Stimulated activated CD8-positive, alpha-beta memory T cell treated with anti-CD3 and anti-CD28 coated beads, Interleukin-2, amount 100 ng/mL, for 48 hours (primary cell): Measurements from ENCODE around the gene LUC7L3.
"Not testable (repeated sequence)": the region's sequence is repeated elsewhere in the genome, so short reads cannot be mapped to it uniquely, and the experiment has no call there.

Experiments
- DNase-seq, 2 donors: peaks; one replicate each; pipeline ENCODE4 v3.0.0-alpha.2; 2020; ENCODE audit warnings: low read depth in 2 of 2

The LUC7L3 gene

DNA sequence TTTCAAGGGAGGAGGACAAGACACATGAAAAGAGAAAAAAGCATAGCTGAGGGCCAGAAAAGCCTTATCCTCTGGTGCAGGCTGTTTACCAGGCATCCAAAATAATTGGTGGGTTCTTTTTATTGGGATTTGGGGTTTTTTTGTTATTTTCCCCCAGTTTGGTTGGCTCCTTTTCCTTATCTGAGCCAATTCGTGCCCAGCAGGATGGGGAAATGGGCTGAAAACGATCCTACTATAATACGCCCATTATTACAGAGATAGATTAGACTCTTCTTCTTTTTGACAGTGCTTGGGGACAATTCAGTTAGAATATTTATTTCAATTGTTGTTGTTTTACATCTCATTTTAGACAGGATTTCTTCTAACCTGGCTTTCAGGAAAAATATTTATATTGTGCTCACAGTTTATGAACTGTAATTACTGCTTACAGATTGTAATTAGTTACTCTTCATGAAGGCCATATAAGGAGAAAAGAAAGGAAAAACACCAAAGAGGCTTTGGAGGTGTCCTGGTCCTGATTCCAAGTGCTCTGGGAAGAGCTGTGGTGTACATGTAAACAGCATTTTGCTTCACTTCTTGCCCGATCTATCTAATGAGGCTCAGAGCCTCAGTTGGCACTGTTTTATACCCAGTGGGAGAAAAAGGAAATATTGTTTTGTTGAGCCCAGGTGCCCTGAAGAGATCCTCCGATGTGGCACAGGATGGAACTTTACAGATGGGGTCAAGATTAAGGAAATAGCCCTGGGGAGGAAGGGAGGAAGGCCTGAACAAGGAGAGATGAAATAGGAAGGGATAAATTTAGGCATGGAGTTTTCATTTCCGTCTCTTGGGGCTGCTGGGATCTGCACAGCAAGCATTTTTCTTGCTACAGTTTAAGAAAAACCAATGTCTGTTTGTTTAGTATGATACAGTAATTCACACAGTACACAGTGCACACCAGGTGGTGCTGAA lies 11.1 kb upstream of the LUC7L3 start:
- no peak for DNase-seq

DNA sequence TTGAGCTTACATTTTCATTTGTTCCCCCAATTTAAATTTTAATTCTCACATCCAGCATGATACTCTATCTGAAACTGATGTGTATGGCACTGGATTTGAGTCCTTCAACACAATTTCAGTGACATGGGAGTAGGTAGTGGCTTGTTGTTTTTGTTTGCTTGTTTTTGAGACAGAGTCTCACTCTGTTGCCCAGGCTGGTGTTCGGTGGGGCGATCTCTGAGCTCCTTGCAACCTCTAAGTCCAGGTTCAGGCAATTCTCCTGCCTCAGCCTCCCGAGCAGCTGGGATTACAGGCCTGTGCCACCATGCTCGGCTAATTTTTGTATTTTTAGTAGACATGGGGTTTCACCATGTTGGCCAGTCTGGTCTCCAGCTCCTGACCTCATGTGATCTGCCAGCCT lies 10.3 kb upstream of the LUC7L3 start:
- not testable (repeated sequence) for DNase-seq

DNA sequence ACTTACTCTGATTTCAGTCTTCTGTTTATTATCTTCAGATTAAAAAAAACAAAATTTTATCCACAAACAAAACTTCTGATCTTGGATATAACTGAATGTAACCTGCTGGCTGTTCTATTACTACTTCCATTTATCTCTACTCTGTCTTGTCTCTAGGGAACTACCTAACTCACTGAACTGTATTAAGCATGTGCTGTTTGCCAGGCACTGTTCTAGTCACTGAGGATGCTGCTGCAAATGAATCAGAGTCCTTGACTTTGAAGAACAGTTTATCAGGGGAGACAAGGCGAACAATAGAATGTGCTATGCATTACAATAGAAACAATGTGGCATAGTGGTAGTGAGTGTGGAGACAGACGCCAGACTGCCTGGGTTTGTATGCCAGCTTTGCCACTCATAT lies 9.4 kb upstream of the LUC7L3 start:
- DNase-seq = no peak

DNA sequence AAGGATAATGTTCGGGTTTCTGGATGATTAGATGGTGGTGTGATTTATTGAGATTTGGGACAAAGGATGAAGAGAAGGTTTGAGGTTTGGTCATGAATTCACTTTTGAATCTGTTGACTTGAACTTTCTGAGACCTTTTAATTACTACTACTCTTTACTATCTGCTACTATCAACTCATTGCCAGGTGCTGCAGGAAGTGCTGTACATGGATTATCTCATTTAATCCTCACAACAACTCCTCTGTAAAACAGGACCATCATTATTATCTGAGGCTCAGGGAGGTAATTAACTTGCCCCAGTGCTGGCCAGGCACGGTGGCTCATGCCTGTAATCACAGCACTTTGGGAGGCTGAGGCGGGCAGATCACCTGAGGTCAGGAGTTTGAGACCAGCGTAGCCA lies 8.8 kb upstream of the LUC7L3 start:
- no peak for DNase-seq

GRCh38 chr17:50712641-50713040 lies 6.8 kb upstream of the LUC7L3 start:
- DNase-seq = no peak

GRCh38 chr17:50715471-50715870 lies 3.9 kb upstream of the LUC7L3 start:
- no peak for DNase-seq

GRCh38 chr17:50719924-50720794 lies 756 bp downstream of the LUC7L3 start:
- no peak for DNase-seq

GRCh38 chr17:50721194-50722010 lies 2.0 kb downstream of the LUC7L3 start:
- no peak for DNase-seq

- no peak for DNase-seq
Observed at GRCh38 chr17:50722746-50723145, 3.3 kb downstream of the LUC7L3 start.

GRCh38 chr17:50724622-50725021 lies 5.2 kb downstream of the LUC7L3 start:
- not testable (repeated sequence) for DNase-seq

GRCh38 chr17:50725769-50726655 lies 6.6 kb downstream of the LUC7L3 start:
- DNase-seq = no peak

- DNase-seq = no peak
Observed at GRCh38 chr17:50728112-50728429, 8.7 kb downstream of the LUC7L3 start.

- DNase-seq = no peak
Observed at GRCh38 chr17:50728881-50729765, 9.7 kb downstream of the LUC7L3 start.

GRCh38 chr17:50731575-50732460 lies 12.4 kb downstream of the LUC7L3 start:
- no peak for DNase-seq

- no peak for DNase-seq
Observed at GRCh38 chr17:50735287-50735686, 15.9 kb downstream of the LUC7L3 start.

- DNase-seq = no peak
Observed at GRCh38 chr17:50737118-50737698, 17.8 kb downstream of the LUC7L3 start.

DNA sequence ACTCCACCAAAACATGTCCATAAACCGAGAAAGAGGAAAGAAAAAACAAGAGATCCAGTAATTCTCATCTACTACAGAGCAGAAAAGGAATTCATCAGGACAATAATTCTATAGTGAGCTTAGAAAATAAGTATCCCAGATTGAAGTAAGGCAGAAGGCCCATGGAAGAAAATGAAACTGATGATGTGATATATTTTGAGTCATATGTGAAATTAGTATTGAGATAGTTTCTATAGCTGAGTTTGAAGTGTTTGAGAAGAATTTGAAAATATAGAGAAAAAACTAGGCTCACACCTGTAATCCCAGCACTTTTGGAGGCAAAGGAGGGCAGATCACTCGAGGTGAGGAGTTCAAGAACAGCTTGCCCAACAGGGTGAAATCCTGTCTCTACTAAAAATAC lies 19.7 kb downstream of the LUC7L3 start:
- no peak for DNase-seq

DNA sequence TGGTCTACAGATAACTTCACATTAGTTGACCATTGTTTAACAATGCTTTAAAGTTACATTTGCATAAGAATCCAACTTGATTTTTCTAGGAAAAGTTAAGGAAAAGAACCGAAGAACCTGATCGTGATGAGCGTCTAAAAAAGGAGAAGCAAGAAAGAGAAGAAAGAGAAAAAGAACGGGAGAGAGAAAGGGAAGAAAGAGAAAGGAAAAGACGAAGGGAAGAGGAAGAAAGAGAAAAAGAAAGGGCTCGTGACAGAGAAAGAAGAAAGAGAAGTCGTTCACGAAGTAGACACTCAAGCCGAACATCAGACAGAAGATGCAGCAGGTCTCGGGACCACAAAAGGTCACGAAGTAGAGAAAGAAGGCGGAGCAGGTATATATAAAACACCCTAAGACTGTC lies 26.2 kb downstream of the LUC7L3 start:
- DNase-seq = no peak

DNA sequence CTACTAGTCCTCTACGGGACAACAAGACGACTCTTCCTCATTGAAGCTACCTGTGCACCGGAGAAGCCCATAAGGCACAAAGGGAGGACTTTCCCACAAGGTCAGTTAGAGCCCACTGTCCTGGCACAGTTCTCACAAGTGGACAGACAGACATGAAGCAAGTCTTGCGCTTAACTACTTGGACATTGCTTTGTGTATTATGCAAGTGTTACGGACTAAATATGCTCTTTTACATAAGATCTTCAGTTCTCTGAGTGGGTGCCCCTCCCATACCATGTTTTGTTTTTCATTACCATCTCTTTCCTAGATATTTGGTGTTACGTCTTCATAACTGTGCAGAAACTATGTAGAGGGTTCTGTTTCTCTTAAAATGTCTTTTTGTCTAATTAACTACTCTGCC lies 29.8 kb downstream of the LUC7L3 start:
- DNase-seq = no peak
